Activated CD4-positive, alpha-beta T cell treated with anti-CD3 and anti-CD28 coated beads, Interleukin-2, amount 50 U/mL, for 4 hours (primary cell): ENCODE measurements around the gene GNAT1.
"Not testable (repeated sequence)": the region's sequence is repeated elsewhere in the genome, so short reads cannot be mapped to it uniquely, and the experiment has no call there.

ENCODE experiments used
- DNase-seq, 2 experiments: peaks; one replicate each; pipeline ENCODE4 v3.0.0-alpha.2; 2020

Gene GNAT1

GRCh38 chr3:50203809-50204803 lies 12.7 kb downstream of the GNAT1 start:
- no peak for DNase-seq

DNA sequence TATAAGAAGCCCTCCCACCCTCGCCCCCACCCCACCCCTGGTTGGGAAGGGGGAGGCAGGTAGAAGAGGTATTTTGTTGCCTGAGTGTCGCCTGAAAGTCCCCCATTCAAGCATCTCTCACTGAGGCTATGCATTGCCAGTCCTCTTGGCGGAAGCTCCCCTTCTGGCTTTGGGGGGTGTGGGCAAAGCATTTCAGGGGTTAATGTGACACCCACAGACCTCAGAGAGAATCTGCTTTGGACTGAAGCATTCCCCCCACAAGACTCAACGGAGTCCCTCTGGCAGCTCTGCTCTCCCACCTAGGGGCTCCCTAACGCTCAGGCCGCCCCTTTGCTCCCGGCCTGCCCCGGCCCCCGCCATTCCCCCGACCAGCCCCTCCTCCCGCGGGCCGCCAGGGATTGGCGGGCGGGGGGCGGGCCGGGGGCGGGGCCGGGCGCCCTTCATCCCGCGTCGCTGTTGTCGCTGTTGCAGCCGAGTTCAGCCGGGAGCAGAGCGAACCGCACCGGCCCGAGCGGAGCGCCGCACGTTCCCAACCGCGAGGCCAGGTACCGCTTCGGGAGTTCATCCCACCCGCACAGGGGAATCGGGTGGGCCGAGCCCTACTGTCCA lies 13.5 kb downstream of the GNAT1 start, which contains the start of gene SLC38A3:
SLC38A3 (plus strand) TSS at position 468 of the 609 bp plus-strand sequence. CDS start 8,929 bp downstream, outside the sequence.
- DNase-seq, result no peak

- no peak for DNase-seq
Observed at GRCh38 chr3:50205413-50206276, 14.2 kb downstream of the GNAT1 start.

- DNase-seq, result no peak
Observed at GRCh38 chr3:50207359-50208042, 16.1 kb downstream of the GNAT1 start.

- no peak for DNase-seq
Observed at GRCh38 chr3:50208677-50209344, 17.4 kb downstream of the GNAT1 start.

DNA sequence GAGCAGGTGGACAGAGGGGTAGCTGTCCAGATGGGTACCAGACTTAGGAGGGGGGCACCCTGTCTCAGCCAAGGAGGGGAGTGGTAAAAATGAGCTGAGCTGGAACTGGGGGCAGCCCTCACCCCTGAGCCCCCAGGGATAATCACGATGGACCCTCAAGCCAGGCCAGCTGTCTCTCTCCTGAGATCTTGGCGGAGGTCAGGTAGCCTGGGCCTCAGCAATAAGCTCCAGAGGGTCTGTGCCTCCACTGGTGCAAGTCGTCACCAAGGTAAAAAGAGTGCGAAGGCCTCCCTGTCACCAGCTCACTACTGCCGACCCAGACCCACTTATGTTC lies 18.7 kb downstream of the GNAT1 start:
- DNase-seq, result no peak

DNA sequence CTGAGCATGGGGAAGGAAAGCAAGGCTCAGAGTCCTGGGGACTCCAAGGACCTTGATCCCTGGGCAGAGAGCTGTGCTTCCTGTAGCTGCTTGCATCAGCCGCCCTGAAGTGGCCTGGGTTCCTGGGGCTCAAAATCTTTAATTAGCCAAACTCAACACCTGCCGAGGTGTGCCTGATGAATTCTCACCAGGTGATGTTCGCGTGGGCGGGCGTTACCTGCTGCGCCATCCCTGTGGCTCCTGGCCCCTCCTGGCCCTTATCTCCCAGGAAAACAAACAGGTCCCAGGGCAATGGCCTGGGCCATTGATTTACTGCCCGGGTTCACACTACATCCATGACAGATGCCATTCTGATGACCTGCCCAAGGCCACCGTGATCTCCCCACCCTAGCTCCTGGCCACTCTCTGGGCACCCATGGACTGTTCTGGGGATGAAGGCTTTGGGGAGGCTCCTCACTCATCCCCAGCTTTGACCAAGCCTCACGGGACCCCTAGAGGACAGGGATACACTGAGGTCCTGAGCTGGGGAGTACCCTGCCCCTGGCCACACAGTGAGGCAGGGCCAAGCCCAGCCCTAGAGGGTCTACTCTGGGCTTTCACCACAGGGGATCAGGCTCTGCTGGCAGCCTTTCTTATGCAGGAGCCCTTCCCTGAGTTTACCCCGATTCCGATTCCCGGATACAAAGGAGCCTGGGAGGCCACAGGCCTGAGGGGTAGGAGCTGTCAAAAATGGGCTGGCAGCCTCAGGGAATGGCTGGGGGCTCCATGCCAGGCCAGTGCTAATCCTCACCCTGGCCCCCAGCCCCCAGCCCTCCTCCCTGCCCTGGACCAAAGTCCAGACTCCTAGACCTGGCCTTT lies 19.3 kb downstream of the GNAT1 start:
- DNase-seq, result no peak

- not testable (repeated sequence) for DNase-seq
Observed at GRCh38 chr3:50211368-50211717, 19.9 kb downstream of the GNAT1 start.

- DNase-seq, result no peak
Observed at GRCh38 chr3:50211930-50212329, 20.5 kb downstream of the GNAT1 start.

DNA sequence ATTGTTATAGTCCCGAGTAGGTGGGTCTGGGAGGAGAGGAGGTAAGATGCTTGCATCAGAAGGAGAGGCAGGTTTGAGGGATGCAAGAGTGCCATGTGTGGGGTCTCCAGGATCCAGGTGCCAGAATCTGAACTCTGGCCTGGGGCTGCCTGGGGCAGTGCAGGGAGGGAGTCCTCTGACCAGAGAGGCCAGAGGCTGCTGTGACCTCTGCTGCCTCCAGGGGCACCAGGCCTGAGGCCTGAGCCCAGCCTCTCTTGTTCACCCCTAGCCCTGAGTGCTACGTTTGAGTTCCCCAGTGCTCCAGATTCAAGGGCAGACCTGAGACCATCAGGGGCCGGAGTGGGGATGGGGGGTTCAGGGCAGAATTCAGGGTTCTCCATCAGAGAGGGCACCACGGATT lies 21.1 kb downstream of the GNAT1 start:
- no peak for DNase-seq

- DNase-seq, result no peak
Observed at GRCh38 chr3:50212971-50213370, 21.6 kb downstream of the GNAT1 start.

GRCh38 chr3:50213373-50213772 lies 22.0 kb downstream of the GNAT1 start:
- no peak for DNase-seq

GRCh38 chr3:50214824-50215223 lies 23.4 kb downstream of the GNAT1 start:
- DNase-seq, result no peak

- DNase-seq, result no peak
Observed at GRCh38 chr3:50215529-50215928, 24.1 kb downstream of the GNAT1 start.

DNA sequence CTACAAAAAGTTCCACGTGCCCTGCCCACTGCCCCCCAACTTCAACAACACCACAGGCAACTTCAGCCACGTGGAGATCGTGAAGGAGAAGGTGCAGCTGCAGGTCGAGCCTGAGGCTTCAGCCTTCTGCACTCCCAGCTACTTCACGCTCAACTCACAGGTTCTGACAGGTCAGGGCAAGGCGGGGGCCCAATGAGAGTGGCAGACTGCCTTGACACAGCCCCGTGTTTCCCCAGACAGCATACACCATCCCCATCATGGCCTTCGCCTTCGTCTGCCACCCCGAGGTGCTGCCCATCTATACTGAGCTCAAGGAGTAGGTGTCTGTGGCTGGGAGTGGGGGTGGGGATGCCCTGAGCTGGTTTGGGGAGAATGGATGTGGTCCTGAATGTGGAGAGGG lies 26.3 kb downstream of the GNAT1 start:
- DNase-seq, result no peak

GRCh38 chr3:50218448-50218847 lies 27.0 kb downstream of the GNAT1 start:
- no peak for DNase-seq

DNA sequence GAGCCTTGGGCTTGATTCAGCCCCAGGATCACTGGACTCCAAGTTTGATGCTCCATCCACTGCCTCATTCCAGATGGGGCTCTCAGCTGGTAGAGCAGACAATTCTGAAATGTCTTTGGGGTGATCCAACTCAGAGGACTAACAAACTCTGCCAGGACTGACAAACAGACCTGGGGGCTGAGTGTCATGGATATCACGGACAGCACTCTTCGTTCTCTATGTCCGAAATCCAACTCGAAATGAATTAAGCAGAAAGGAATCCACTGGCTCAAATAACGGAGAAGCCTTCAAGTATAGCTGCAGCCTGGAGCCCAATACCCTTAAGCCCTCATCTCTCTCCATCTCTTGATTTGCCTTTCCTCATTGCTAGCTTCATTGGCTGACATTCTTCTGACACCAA lies 27.9 kb downstream of the GNAT1 start:
- no peak for DNase-seq

DNA sequence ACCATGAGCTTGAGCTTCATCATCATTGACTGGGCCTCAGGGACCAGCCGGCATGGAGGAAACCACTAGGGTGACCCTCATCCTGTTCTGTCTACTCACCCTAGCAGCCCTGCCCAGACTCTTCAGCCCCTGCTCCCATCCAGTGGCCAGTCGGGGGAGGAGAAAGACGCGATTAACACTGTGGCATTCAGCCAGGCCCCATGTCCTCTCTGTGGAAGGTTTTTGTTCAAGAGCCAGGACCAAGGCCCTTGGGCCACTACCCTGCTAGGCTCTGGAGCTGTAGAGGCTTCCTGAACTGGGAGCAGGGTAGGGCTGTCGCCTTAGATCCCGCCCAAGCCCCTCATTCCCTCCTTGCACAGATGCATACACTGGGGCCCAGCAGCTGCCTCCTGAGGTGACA lies 28.7 kb downstream of the GNAT1 start:
- DNase-seq, result no peak

- no peak for DNase-seq
Observed at GRCh38 chr3:50221051-50221410, 29.6 kb downstream of the GNAT1 start.

DNA sequence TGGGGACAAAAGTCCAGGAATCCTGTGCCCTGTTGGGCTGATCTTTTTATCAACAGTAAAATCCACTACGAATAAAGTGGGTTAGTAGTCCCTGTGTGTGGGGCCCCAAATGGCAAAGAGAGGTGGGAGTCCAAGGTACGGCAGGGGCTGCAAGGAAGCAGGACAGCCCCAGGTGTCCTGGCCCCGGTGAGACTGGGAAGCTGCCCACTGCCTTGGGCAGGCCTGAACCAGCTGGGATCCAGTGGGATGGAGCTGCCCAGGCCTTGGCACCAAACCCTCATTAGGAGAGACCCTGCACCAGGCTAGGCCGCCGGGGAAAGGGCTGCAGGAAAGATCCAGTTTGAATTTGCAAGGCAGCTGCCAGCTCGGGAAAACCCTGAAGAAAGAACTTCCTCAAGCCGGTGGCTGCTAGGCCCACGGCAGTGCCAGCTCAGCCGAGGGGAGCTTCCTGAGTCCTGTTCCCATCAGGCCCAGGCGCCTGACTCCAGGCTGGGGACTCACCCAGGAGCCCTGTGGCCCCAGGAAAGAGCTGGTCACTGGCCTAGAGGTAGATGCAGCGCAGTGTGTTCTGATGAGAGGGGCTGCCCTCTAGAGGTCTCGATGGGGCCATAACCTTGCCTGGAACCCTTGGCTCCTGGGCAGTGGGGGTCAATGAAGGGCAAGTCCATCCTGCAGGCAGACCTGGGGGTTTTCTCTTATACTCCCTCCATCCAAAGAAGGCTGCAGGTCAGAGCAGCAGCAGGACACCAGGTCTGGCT lies 30.2 kb downstream of the GNAT1 start:
- DNase-seq, result no peak

DNA sequence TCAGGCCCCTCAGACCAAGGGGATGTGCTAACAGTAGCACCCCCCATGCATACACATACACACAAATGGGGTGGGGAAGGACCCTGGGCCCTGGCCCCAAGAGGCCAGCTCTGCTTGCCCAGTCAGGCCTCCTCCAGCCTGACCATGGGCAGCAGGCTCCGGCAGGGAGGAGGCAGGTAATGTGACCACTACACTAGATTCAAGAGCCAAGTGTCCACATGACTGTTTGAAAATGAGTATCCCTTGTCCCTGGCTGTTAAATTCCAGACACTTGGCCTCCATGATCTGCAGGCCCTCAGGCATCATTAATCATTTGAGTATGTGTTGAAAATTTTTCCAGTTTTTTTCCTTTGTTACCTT lies 30.7 kb downstream of the GNAT1 start:
- DNase-seq, result no peak
